Measurements from ENCODE around the gene COQ9. TPM values are rescaled to one million over a fixed set of nuclear protein-coding genes. Genes with fewer than 3 reads are reported as not detected.

Gene COQ9
- total RNA-seq, 1 experiment from 2014 or later: 62.7 TPM

- ChIA-PET RAD21 (ENCODE audit: low non-redundant PET in 1 of 2, low total read pairs in 2 of 2, uncharacterized antibody in 2 of 2, unreplicated experiment in 2 of 2) (interaction anchor here in 1 of 2 experiments (0.7 kb wide), 1 partner anchor 45 kb away, joined by 3 read pairs; no protein-coding TSS in a partner anchor), POLR2A (interaction anchor here (0.7 kb wide), 1 partner anchor 12 kb away, joined by 4 read pairs; no protein-coding TSS in a partner anchor), CTCF (interaction anchor here (0.9 kb wide), 1 partner anchor 13 kb away, joined by 4 read pairs; no protein-coding TSS in a partner anchor)
- no peak overlapping the region for H2AFZ ChIP-seq (ENCODE audit: low read depth, low read length, poor library complexity, severe bottlenecking)
- H3K27ac ChIP-seq (ENCODE audit: low read depth, low read length): peak overlapping the region; percentile 42; the same call in 1 of the 2 replicates
- H3K27me3 ChIP-seq (ENCODE audit: insufficient read depth, low read length): no peaks in the 10 kb centered on the region
- ATAC-seq: no peak
- TF ChIP-seq SRF (IDR thresholded peaks at IDR 0.05; ENCODE audit: low read depth): no peak
- no peak for TF ChIP-seq POLR2A (IDR thresholded peaks at IDR 0.05; ENCODE audit: borderline replicate concordance, extremely low read depth, insufficient read depth, insufficient read length)
- no peak for TF ChIP-seq JUND (IDR thresholded peaks at IDR 0.05)
- TF ChIP-seq MAX (IDR thresholded peaks at IDR 0.05): no peak
- no peak for TF ChIP-seq ZFX (IDR thresholded peaks at IDR 0.05)
- no peak for TF ChIP-seq EZH2phosphoT487 (IDR thresholded peaks at IDR 0.05; ENCODE audit: borderline replicate concordance)
- TF ChIP-seq ZNF274 (IDR thresholded peaks at IDR 0.05; ENCODE audit: low read depth, low read length): no peak
- TF ChIP-seq CBX3 (IDR thresholded peaks at IDR 0.05; ENCODE audit: low read depth): no peak
- no peak for TF ChIP-seq FOSL1 (IDR thresholded peaks at IDR 0.05; ENCODE audit: low read depth)
- no peak for TF ChIP-seq REST (IDR thresholded peaks at IDR 0.05; ENCODE audit: low read depth)
- TF ChIP-seq ATF3 (IDR thresholded peaks at IDR 0.05): no peak
- no peak for TF ChIP-seq SP1 (IDR thresholded peaks at IDR 0.05; ENCODE audit: low read depth)
- TF ChIP-seq EGR1 (IDR thresholded peaks at IDR 0.05; ENCODE audit: low read depth): no peak
- no peak for TF ChIP-seq CTCF (IDR thresholded peaks at IDR 0.05 in 2 of 3, conservative IDR thresholded peaks at IDR 0.05 in 1 of 3; ENCODE audit: borderline replicate concordance in 1 of 3, insufficient read depth in 1 of 3, low read depth in 2 of 3, low read length in 2 of 3)
- TF ChIP-seq RAD21 (IDR thresholded peaks at IDR 0.05; ENCODE audit: low read depth): no peak
- TF ChIP-seq POLR2AphosphoS5 (IDR thresholded peaks at IDR 0.05; ENCODE audit: low read depth, low read length): no peak
- TF ChIP-seq ELF1 (IDR thresholded peaks at IDR 0.05; ENCODE audit: borderline replicate concordance, low read depth): no peak
- no peak for TF ChIP-seq YY1 (IDR thresholded peaks at IDR 0.05; ENCODE audit: extremely low read depth, insufficient replicate concordance, low read depth, low read length)
- peak overlapping the region; percentile 48 for H3K4me2 ChIP-seq (ENCODE audit: low read length)
- H3K9me3 ChIP-seq (ENCODE audit: control insufficient read depth in 1 of 2, insufficient read depth in 1 of 2, low read depth in 1 of 2, low read length in 2 of 2): no peaks in the 10 kb centered on the region
- no peak for DNase-seq (ENCODE audit: low read depth, low spot score)
- no peaks in the 10 kb centered on the region for H3K79me2 ChIP-seq (ENCODE audit: insufficient read depth, low read length)
- no peaks in the 10 kb centered on the region for H4K20me1 ChIP-seq (ENCODE audit: insufficient read depth)
- no peak overlapping the region for H3K4me3 ChIP-seq (replicated peaks in 1 of 2; ENCODE audit: low read depth in 1 of 2, low read length in 2 of 2)
- H3K36me3 ChIP-seq (ENCODE audit: control insufficient read depth in 1 of 2, insufficient read depth in 2 of 2, low read length in 2 of 2): peaks cover 12 to 26% of the 10 kb centered on the region in 2 experiments; a peak in 3 of 4 replicates
- H3K9me2 ChIP-seq (ENCODE audit: insufficient read depth): no peaks in the 10 kb centered on the region
- intact Hi-C loops (cut with micrococcal nuclease): no loop called here
- BruUV-seq (replicated peaks): no TSS peak
- peaks cover 13 to 23% of the 10 kb centered on the region in 2 experiments; a peak in 3 of 4 replicates for H3K4me1 ChIP-seq (ENCODE audit: control insufficient read depth in 1 of 2, insufficient read depth in 2 of 2, low read length in 2 of 2)
- no peak overlapping the region for H3K9ac ChIP-seq (ENCODE audit: low read length)
Measured at GRCh38 chr16:57474671-57475661, 27.7 kb downstream of the COQ9 start.
